HG03025 (cell line): ENCODE data around the gene BABAM2.

ENCODE experiments used
- ATAC-seq: cut with Tn5 transposase; IDR thresholded peaks from one replicate; pipeline ENCODE4 v1.9.1; 2021; ENCODE audit warnings: mild to moderate bottlenecking, moderate library complexity; ENCODE audit not compliant: unreplicated experiment, low FRiP score

Gene BABAM2

GRCh38 chr2:28150236-28150915, 259.8 kb downstream of the BABAM2 start:
- ATAC-seq: no peak

- ATAC-seq: no peak
Observed at GRCh38 chr2:28150994-28151393, 260.5 kb downstream of the BABAM2 start.

- ATAC-seq: no peak
Observed at GRCh38 chr2:28152585-28153280, 262.2 kb downstream of the BABAM2 start.

GRCh38 chr2:28153851-28154250, 263.3 kb downstream of the BABAM2 start:
- no peak for ATAC-seq

- no peak for ATAC-seq
Observed at GRCh38 chr2:28155086-28155485, 264.6 kb downstream of the BABAM2 start.

- no peak for ATAC-seq
Observed at GRCh38 chr2:28155627-28156026, 265.1 kb downstream of the BABAM2 start.

GRCh38 chr2:28158791-28159190, 268.3 kb downstream of the BABAM2 start:
- ATAC-seq: no peak

GRCh38 chr2:28160986-28161425, 270.5 kb downstream of the BABAM2 start:
- ATAC-seq: no peak

- ATAC-seq: no peak
Observed at GRCh38 chr2:28161466-28161865, 270.9 kb downstream of the BABAM2 start.

- no peak for ATAC-seq
Observed at GRCh38 chr2:28162564-28162963, 272.0 kb downstream of the BABAM2 start.

GRCh38 chr2:28163028-28163427, 272.5 kb downstream of the BABAM2 start:
- ATAC-seq: no peak

- no peak for ATAC-seq
Observed at GRCh38 chr2:28163627-28164279, 273.2 kb downstream of the BABAM2 start.

GRCh38 chr2:28164280-28164801, 273.8 kb downstream of the BABAM2 start:
- no peak for ATAC-seq

- ATAC-seq: no peak
Observed at GRCh38 chr2:28165087-28165635, 274.6 kb downstream of the BABAM2 start.

- no peak for ATAC-seq
Observed at GRCh38 chr2:28166956-28167355, 276.4 kb downstream of the BABAM2 start.

- ATAC-seq: no peak
Observed at GRCh38 chr2:28168376-28168775, 277.8 kb downstream of the BABAM2 start.

- ATAC-seq: no peak
Observed at GRCh38 chr2:28169492-28169891, 279.0 kb downstream of the BABAM2 start.

GRCh38 chr2:28172114-28172898, 281.8 kb downstream of the BABAM2 start:
- no peak for ATAC-seq

- ATAC-seq: no peak
Observed at GRCh38 chr2:28173377-28173776, 282.8 kb downstream of the BABAM2 start.

GRCh38 chr2:28174211-28174610, 283.7 kb downstream of the BABAM2 start:
- ATAC-seq: no peak
